NCI-H2081 (cell line): Measurements from ENCODE around the gene PRADC1.

Experiments
- DNase-seq, 2 experiments: peaks; one replicate each; lab custom pipeline; 2025; lab: John Stamatoyannopoulos, UW

PRADC1 gene

DNA sequence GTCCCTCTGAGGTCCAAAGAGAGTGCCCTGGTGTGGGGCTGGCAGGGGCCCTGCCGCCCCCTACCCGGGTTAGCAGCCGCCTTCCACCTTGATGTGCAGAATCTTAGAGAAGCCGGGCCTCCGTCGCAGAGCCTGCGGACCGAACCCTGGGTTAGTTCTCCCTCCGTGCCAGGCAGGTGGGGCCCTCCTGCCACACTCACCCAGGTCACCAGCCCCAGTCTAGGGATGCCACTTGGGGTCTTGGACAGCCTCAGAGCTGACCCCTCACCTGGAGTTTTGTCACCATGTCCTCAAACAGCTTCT is 25.8 kb upstream of the PRADC1 start:
- no peak for DNase-seq

DNA sequence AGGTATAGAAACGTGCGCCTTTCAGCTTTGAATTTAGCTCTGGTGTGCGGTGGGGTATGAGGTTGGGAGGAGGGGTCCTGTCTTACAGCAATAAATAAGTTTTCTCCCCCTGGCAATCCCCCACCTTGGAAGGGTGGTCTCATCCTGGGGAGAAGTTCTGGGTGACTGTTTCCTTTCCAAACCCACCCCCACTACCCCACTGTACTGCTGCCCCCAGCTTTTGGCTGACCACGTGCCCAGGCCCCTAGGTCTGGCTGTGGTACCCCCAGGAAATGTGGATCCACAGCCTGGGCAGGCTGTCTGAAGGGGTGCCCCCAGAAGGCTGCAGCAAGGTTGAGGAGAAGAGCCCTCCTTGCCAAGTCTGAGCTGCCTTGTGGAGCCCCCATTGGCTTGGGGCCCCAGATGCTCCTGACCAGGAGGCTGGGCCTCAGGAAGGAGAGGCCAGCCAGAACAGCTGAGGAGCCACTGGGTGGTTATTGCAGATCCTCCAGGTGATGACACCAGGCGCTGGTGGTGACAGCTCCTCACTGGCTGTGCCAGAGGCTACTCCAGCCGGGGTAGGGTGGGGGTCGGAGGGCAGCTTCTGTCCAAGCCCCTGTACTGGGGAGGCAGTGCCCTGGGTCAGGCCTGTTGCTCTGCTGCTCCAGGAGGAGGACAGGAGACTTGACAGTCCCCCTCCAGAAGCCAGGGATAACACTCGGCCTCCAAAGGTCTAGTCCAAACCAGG is 25.3 kb upstream of the PRADC1 start:
- DNase-seq = no peak

DNA sequence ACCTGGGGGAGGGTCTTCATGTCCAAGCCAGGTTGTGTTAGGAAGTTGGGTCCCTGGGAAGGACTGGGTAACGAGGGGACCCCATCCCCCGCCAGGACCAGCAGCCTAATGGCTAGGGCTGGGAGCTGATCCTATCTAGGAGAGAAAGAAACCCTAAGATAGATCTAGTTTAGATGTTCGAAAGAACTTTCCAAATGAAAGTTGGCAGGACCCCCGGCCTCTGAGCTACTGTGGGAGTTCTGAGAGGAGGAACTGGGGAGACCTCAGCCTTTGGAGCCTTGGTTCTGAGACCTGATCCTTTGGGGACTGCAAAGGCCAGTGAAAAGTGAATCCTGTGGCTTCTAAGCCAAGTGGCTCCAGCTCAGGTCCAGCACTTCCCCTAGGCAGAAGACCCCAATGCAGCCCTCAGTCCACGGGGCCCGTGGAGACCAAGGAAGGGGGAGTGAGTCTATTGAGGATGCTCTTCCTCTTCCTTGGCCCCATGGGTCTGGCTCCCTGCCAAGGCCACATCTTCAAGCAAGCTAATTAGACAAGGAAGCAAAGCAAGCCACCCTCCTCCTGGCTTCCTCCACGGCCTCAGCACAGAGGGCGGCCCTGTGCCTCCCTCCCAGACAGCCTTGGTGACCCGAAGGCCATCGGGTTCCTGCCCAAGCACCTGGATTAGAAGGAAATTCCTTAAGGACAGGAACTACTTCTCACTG is 24.5 kb upstream of the PRADC1 start:
- DNase-seq = no peak

DNA sequence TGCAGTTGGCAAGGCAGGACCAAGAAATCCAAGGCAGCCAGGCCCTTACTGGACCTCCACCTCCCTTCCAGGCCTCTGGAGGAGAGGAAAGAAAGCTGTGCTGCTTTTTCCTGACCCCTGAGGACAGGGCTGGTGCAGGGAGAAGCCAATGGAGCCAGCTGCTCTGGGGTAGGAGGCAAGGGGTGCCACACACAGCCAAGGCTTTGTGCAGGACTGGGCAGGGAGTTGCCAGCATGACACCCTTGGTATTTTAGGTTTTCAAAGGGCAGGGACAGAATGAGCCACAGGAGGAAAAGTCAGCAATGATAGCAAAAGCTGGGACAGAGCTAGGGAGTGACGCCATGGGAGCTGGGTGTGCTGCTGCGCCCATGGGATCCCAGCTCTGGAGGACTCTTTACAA is 24.0 kb upstream of the PRADC1 start:
- no peak for DNase-seq

DNA sequence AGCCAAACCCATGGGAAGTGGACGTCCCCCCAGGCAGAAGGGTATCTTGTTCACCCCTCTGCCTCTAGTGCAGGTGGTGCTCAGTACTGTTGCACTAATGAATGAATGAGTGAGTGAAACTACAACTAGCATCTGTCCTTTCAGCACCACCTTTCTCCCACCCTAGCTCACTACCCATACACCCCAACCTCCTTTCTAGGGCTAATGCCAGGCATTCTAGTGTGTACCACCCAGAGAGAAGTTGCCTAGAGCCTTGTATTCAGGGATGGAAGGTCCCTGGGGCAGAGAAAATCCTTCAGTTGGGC is 23.5 kb upstream of the PRADC1 start:
- no peak for DNase-seq

DNA sequence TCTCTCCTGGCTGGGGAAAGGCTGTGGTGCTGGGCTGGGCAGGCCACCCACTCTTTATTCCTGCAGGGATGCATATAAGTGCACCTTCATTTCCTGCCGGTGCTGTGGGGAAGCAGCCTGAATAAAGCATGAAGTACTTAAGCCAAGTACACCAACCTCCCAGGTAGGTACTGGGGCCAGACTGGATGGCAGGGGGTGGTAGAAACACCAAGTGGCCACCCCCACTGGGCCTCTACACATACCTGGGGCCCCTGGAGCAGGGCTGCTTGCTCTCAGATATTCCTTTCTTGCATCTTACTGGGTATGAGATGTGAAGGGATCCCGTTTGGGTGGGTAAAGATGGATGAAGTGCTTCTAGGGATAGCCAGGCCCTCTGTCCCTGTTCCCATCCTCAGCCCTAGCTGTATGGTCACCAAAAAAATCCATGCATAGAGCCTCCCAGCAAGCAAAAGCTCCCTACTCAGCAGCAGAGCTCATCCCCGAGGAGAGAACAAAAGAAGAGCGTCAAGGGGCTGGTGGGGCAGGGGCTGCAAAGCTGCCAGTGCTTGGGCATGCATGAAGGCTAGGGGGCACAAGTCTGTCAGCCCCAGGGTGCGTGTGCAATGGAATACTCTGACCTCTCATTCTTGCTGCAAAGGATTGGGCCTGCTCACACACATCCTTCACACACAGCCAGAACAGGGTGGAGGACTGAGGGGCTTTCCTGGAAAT is 23.0 kb upstream of the PRADC1 start:
- DNase-seq = no peak

DNA sequence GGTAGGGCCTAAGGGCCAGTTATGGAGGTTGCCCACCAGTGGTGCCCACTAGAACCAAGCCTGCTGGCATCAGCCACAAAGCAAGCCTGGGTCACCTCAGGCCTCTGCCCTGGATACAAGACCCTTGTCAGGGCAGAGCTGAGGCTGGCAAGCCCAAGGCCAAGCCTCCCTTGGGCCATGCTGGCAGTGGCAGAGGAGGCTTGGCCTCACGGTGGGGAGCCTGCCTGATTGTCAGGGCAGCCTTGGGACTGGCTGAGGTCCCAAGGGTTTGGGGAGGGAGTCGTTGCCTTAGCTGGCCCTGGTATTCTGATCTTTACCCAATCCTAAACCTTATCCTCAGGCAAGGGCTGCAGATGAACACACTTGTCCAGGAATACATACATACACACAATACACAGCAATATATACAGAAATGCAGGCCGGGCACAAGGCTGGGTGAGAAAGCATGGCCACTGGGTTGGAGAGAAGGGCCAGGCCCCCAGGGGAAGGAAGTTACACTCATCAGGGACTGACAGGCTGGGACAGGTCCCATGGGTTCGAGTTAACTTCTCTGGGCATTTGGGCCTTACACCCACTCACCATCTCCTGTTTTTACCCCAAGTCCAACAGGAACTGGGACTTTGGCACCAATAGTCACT is 22.1 kb upstream of the PRADC1 start:
- DNase-seq = no peak

DNA sequence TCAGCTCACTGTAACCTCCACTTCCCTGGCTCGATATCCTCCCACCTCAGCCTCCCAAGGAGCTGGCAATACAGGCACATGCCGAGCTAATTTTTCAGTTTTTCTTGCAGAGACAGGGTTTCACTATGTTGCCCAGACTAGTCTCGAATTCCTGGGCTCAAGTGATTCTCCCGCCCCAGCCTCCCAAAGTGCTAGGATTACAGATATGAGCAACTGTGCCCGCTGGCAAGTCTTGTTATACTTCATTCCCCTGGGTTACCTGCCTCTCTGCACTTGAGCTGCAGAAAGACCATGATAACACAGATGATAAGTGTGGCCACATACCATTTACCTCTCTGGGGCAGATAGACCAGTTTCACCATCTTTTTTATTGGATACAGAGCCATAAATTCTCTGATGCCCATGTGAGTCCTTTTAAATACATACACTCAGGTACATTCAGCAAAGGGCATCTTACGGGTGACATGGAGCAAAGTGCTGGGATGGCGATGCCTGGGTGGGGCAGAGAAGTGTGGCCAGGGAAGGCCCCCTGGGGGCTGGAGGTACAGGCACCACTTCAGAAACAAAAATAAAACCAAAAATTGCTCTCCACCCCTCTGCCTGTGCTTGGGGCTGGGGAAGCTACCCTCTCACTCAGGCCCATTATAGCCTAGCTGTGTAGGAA is 21.4 kb upstream of the PRADC1 start:
- DNase-seq = no peak

DNA sequence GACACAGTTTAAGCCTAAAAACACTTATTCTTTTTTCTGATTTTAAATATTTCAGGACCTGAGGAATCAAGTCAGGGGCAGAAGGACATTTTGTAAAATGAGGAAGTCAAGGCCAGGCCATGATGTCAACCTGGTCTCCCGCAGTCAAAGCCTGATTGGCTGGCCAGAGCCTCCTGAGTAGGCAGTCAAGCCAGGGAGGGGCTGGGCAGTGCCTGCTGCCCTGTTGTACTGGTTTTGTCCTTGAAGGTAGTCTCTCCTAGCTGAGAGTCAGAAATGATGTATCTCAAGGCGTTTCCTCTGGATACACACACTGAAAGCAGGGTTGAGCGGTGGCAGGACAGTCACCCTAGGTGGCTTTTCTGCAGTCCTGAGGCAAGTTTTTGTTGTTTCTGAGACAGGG is 20.9 kb upstream of the PRADC1 start:
- no peak for DNase-seq

DNA sequence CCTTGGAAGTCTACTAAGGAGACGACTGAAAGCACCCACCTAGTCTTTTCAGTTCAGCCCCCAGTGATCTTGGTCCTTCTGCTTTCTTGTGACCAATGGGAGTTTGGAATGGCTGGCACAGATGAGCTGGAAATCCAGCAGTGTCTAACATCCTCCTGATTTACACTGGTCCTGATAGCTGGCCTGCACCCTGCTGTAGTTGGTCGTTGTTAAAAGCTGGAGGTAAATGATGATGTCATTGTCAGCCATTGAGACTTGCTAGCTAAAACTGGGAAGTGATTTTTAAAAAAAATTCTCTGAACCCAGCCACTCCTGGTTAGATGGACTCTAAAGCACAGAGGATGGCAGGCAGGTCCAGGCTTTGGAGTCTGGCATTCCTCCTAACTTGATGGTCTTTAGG is 20.4 kb upstream of the PRADC1 start:
- peak in 1 of 2 experiments; percentile 34 for DNase-seq

DNA sequence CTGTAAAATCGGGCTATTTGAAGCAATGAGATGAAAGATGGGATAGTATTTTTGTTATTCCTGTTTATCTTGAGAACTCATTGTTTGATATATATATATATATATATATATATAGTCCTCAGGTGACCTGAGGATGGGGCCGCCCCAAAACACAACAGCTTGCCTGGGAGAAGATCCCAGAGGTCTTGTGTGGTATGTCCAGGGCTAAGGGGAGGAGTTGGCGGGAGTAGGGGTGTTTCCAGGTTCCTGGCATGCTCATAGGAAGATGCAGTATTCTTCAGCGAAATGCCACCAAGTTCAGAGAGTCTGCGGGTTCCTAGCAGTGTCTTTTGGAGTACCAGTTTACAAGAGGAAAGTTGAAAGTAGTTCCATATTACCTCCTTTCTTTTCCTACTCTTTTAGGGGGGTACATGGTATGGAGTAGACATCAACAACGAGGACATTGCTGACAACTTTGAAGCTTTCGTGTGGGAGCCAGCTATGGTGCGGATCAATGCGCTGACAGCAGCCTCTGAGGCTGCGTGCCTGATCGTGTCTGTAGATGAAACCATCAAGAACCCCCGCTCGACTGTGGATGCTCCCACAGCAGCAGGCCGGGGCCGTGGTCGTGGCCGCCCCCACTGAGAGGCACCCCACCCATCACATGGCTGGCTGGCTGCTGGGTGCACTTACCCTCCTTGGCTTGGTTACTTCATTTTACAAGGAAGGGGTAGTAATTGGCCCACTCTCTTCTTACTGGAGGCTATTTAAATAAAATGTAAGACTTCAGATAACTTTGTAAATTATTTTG is 19.4 kb upstream of the PRADC1 start:
- no peak for DNase-seq

DNA sequence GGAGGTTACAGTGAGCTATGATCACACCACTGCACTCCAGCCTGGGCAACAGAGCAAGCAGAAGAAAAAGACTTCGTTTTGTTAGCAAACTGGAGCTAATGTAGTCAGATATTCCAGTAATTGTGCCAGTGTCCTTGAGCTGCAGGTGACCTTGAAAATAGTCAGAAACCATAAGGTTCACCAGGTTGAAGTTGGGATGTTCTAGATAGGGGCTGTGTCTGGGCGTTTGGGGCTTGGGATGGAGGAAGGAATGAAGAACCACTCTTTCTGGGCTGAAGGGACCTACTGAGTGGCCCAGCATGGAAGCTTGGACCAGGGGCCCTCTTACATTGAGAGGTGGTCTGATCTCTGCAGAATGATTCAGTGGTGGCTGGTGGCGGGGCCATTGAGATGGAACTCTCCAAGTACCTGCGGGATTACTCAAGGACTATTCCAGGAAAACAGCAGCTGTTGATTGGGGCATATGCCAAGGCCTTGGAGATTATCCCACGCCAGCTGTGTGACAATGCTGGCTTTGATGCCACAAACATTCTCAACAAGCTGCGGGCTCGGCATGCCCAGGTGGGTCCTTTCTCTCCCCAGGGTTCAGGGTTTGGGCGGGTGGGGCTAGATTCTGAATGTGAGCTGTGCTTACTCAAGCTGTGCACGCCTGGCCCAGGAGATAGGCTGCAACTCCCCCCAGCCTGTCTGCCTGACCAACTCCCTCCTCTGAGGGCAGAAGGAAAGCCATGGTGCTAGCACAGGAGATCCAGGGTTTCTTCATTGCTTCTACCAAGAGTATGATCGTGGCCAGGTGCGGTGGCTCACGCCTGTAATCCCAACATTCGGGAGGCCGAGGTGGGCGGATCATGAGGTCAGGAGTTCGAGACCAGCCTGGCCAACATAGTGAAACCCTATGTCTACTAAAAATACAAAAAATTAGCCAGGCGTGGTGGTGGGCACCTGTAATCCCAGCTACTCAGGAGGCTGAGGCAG is 18.1 kb upstream of the PRADC1 start:
- DNase-seq = no peak

DNA sequence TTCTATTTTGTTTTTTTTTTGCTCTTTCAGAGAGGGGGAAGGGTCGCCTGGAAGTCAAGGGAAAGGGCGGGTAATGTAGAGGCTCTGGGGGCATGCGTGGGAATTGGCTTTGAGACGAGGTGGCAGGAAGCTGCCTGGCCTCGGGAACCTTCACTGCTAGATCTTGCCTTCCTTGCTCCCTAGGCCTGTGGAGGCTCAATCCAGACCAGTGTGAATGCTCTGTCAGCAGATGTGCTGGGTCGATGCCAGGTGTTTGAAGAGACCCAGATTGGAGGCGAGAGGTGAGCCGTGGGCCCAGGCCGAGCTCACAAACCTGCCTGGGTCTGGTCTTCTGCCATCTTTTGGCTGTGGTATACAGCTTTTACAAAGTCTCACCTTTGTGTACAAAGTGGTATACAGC is 16.6 kb upstream of the PRADC1 start:
- no peak for DNase-seq

DNA sequence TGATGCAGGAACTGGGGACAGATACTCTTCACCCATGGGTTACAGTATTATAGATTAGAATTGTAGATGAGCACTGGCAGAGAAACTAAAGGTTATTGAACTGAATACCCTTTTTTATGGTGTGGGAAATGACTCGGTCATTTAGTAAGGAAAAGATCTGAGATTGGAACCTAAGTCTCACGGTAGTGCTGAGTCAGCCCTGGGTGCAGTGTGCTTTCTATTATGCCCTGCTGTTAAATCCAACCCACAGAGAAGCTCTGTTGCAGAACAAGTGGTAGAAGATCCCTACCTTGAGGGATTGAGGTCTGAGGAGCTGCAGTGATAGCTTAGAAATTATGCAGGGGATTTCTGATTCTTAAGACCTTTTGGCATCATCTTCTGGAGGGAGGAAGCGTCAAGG is 13.8 kb upstream of the PRADC1 start:
- DNase-seq = no peak

DNA sequence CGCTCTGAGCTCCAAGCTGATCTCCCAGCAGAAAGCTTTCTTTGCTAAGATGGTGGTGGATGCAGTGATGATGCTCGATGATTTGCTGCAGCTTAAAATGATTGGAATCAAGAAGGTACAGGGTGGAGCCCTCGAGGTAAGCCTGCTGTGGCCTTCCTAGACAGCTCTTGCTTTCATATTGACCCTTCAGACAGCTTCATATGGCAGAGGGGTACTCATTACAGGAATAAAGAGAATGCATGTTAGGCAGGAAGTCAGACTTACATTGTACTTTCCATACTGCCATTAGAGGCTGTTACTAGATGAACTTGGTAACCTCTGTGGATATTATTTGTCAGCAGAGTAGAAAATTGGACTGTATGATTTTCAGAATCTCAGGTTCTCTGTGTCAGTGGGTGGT is 11.5 kb upstream of the PRADC1 start:
- DNase-seq = no peak

DNA sequence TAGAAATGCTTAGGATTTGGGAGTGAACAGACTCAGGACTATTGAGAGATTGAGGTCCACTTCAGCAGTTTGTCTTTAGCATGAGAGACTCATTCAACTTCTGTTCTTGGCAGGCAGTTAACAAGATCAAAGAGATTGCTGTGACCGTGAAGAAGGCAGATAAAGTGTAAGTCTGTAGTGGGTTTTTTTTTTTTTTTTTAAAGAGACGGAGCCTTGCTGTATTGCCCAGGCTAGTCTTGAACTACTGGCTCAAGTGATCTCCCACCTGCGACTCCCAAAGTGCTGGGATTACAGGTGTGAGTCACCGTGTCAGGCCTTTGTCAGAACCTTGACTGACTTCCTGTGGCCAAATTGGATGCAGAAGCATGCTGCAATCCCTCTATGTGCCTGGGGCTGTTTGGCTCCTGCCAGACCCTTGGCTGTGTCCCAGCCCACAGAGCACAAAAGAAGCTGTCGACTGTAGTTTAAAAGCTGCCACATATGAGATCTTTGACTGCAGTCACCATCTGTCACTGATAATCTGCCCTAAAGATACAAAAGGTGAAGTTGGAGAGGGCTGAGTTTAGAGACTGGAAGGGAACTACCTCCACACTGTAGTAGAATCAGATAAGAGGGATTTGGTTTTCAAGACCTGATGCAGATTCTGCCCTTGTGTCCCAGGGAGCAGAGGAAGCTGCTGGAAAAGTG is 11.0 kb upstream of the PRADC1 start:
- DNase-seq = peak; percentile 63 to 79

DNA sequence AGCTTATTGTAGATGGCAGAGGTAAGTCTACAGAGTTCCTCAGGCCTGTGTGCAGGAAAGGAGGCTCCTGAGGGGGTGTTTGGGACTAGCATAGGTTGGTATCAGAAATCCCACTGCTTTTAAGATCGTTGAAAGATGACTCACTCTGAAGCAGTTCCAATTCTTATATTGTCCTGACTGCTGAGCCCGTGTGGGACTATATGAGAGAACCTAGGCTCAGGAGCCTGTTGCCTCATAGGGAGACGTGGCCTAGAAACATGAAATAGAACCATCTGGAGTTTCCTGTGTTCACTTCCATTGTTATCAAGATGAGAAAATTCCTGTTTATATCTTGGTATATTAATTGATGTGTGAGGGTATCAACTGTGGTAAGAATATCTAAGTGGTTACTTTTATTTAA is 6.7 kb upstream of the PRADC1 start:
- DNase-seq = no peak

DNA sequence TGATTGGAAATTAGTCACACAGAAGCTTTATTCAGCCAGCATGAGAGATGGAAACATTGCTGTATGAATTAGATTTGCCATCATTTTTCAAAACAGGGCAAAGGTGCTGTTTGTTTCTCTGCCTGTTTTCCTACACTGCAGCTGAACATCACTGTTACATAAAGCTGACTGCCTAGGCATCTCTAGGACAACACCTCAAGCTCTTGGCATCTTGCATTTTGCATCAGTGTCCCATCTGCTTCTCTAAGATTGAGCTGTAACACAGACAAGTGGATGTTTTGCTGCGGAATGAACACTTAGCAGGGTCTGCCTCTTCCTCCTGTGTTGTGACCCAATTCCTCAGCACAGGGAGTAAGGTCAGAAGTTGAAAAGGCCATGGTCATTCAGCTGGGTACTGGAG is 5.9 kb upstream of the PRADC1 start:
- no peak for DNase-seq

DNA sequence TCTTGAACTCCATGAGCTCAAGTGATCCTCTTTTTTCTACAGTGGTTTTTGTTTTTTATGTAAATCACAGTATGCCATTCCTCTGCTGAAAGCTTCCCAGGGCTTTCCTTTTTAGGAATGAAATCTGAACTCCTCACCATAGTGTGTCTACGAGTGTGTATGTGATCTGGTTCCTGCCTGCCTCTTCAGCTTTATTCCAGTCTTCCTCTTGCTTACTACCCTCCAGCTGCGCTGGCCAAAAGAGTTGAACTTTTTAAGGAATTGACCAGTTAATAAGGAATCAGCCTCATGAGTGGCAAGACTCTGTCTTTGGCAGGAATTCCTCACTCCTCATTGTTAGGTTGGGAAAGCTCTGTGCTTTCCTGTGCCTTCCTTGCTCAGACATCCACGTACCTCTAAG is 5.1 kb upstream of the PRADC1 start:
- DNase-seq = no peak

DNA sequence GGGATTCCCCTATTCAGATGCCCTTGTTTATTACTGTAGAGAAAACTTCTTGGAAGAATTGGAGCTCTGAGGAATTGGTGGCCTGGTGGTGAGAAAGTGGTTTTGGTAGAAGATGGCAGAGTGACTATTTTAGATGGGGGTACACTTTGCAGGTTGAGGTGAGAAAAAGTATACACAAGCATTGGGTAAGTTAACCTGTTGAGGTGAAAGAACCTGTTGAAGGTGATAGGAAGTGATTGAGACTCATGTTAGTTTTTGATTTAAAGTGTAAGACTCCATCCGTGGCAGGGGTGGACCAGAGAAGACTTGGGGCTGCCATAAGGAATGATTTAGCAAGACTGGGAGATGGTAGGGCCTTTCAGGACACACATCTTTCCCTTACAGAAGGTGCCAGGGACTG is 4.1 kb upstream of the PRADC1 start:
- DNase-seq = no peak
